HCT116 (cell line): ENCODE results near the gene PPM1H.

Experiments
- CEBPB ChIP-seq: IDR thresholded peaks from 2 replicates; pipeline ENCODE4 v1.6.1; 2012; ENCODE audit warnings: low read depth
- EZH2 ChIP-seq: fragments of 200-600 bp; sonication (generic); IDR thresholded peaks from 2 replicates; pipeline ENCODE4 v1.6.1; 2017; ENCODE audit warnings: antibody characterized with exemption, mixed run types
- POLR2AphosphoS5 ChIP-seq: IDR thresholded peaks from 2 replicates; pipeline ENCODE4 v1.6.1; 2011; ENCODE audit warnings: mild to moderate bottlenecking, low read depth, low read length, moderate library complexity
- SP1 ChIP-seq: IDR thresholded peaks from 2 replicates; pipeline ENCODE4 v1.6.1; 2012; ENCODE audit warnings: low read depth
- TF ChIP-seq, protein P1 (sequence below), 3 experiments: fragments of 200-600 bp in 1 of 3; sonication (generic) in 1 of 3; IDR thresholded peaks in 2 of 3; conservative IDR thresholded peaks in 1 of 3; 2 replicates each; pipeline ENCODE4 v1.5.1; 2012 to 2017; ENCODE audit warnings: low read depth in 2 of 3, low read length in 2 of 3, antibody characterized with exemption in 1 of 3, borderline replicate concordance in 1 of 3, control low read depth in 1 of 3, mild to moderate bottlenecking in 1 of 3, mixed read lengths in 1 of 3, mixed run types in 1 of 3, moderate library complexity in 1 of 3; ENCODE audit not compliant: insufficient read depth in 1 of 3

DNA sequence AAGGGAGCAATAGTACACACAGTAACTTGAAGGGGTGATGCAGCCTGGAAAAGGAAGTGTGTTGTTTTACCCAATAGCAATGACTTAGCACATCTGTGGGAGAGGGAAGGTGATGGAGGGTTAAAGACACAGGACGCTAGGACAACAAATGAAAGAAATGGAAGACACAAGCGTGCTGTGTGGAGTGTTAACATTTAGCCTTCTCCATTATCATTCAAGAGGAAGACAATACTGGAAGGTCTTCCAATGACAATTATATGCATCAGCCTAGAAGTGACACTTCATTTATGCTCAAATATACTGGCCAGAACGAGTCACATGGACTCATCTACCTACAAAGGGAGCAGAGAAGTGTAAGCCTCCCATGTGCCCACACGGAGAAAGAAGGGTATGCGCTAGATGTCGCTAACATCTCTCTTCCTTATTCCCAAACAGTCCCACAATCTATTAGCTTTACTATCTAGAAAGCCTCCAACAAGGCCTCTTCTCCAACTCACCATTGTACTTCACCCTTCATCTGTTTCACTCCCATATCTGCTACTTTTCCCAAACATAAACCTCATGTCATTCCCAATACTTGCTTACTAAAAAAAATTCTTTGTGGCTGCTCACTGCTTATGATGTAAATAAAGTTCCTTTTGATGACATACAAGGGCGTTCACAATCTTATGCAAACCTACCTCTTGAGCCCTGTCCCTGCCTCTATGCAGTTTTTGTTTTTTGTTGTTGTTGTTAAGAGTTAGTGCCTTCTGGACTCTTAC, 20.3 kb downstream of the PPM1H start:
- TF ChIP-seq, protein P1, sequence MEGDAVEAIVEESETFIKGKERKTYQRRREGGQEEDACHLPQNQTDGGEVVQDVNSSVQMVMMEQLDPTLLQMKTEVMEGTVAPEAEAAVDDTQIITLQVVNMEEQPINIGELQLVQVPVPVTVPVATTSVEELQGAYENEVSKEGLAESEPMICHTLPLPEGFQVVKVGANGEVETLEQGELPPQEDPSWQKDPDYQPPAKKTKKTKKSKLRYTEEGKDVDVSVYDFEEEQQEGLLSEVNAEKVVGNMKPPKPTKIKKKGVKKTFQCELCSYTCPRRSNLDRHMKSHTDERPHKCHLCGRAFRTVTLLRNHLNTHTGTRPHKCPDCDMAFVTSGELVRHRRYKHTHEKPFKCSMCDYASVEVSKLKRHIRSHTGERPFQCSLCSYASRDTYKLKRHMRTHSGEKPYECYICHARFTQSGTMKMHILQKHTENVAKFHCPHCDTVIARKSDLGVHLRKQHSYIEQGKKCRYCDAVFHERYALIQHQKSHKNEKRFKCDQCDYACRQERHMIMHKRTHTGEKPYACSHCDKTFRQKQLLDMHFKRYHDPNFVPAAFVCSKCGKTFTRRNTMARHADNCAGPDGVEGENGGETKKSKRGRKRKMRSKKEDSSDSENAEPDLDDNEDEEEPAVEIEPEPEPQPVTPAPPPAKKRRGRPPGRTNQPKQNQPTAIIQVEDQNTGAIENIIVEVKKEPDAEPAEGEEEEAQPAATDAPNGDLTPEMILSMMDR (IDR thresholded peaks at IDR 0.05 in 2 of 3, conservative IDR thresholded peaks at IDR 0.05 in 1 of 3; ENCODE audit: borderline replicate concordance in 1 of 3, insufficient read depth in 1 of 3, low read depth in 2 of 3, low read length in 2 of 3): no peak
- no peak for TF ChIP-seq EZH2
- TF ChIP-seq SP1: no peak
- no peak for TF ChIP-seq CEBPB
- TF ChIP-seq POLR2AphosphoS5: no peak
